SW 1271 (cell line): ENCODE data around the gene SERPINB10.

Experiments
- DNase-seq, 2 experiments: peaks; one replicate each; lab custom pipeline; 2025; lab: John Stamatoyannopoulos, UW

The SERPINB10 gene

DNA sequence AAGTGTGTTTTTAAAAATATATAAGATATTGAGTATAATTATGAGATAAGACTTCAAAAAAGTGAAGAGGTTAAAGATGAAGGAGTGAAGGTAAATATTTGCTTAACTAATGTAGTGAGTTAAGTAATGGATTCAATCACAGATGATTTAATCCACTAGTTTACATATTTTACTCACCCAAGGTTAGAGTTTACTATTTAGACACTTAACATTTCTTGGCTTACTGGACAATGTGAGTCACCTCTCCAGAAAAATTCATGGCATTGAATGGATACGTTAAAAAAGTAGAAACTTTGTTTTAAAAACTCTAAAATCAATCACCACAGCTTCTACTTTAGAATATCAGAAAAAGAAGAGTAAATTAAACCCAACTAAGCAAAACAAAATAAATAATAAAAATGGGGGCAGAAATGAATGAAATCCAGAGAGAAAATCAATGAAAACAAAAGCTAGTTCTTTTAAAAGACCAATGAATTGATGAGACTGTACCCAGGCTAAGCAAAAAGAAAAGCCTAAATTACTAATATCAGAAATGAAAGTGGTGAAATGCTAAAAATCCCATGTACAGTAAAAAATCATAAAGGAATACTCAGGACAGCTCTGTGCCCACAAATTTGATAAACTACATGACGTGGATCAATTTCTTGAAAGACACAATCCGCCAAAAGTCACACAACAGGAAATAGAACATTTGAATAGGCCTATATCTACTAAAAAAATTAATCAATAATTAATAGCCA is 39.5 kb downstream of the SERPINB10 start:
- DNase-seq: no peak

DNA sequence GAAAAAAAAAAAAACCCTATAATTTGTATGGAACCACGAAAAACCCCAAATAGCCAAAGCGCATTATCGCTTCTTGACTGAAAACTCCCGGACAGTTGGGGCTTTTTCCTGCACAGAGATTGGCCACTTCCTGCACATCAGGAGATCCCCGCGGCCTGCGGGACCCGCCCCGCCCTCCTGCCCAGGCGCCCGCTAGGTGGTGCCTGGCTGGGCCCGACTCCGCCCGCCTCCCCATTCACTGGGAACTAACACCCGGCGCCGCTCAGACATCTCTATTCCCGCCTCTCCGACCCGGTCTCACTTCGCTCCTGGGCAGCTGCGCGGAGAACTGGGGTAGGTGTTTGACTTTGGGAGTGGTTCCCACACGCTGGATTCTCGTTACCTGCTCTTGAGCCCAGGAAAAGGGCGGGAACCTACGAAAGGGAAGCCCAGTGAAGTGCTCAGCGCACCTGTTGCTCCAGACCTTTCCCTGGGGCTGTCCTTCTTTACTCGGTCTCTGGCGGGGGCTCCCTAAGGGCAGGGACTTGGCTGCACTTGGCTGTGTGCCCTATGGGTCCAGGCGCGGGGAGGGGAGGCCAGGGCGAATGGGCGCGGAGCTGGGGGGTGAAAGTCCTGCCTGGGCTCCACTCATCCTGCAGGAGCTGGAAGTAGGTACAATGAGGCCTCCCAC is 41.4 kb downstream of the SERPINB10 start, which contains the start of gene HMSD:
Gene HMSD, plus strand, starts transcription at position 234 of the 670 bp plus-strand sequence. CDS start 4,155 bp downstream, outside the sequence.
- no peak for DNase-seq

DNA sequence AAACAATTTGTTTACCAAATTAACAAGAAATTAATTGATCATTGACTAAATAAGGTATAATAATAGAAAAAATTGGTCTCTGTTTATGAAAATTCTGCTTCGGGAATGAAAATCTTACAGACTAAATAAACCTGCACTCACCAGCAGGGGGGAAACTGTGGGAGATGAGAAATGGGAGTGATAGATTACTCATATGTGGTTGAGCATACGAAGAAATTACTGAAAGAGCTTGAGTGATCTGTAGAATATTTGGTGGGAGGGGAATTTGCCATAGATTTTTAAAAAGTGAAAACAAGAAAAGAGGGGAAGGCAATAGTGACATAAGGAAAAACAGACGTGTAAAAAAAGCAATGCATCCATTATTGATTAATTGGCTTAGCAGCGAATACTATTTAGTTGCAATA is 43.5 kb downstream of the SERPINB10 start:
- DNase-seq: no peak

DNA sequence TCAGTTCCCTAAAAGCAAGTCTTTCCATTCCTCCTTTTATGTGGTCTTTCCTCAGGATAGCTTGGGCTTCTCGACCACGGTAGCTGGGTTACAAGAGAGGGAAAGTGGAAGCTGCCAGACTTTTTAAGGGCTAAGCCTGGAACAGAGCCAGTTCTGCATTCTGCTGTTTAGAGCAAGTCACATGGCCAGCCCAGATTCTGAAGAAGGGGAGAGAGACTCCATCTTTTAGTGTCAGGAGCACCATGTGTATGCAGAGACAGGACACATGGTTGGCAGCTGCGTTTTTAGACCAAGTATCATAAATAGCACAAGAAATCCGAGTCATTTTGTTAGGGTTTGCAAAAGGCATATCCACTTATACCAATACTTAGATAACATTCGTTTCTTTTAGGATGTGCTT is 46.1 kb downstream of the SERPINB10 start:
- DNase-seq: no peak

DNA sequence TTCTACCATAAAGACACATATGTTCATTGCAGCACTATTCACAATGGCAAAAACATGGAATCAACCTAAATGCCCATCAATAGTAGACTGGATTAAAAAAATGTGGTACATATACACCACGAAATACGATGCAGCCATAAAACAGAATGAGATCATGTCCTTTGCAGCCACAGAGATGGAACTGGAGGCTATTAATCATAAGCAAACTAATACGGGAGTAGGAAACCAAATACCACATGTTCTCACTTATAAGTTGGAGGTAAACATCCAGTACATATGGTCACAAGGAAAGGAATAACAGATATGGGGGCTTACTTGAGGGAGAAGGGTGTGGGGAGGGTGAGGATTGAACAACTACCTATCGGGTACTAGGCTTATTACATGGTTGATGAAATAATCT is 49.0 kb downstream of the SERPINB10 start:
- no peak for DNase-seq

DNA sequence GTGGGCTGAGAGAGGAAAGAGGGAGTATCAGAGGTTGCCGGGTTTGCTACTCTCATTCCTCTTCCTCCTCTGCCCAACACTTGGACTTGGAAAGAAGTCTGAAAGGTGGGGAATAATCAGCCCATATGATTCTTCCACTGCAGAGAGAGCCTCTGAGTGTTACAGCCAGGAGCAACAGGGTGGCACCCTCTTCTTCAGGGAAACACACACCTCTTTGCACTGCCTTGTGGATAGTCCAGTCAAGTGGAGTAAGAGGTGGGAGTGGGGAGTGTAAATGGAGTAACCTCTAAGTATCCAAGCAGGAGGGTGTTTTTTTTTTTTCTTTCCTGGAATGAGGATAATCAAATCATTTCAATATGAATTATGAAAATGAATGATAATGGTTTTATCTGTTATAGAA is 53.1 kb downstream of the SERPINB10 start:
- no peak for DNase-seq

DNA sequence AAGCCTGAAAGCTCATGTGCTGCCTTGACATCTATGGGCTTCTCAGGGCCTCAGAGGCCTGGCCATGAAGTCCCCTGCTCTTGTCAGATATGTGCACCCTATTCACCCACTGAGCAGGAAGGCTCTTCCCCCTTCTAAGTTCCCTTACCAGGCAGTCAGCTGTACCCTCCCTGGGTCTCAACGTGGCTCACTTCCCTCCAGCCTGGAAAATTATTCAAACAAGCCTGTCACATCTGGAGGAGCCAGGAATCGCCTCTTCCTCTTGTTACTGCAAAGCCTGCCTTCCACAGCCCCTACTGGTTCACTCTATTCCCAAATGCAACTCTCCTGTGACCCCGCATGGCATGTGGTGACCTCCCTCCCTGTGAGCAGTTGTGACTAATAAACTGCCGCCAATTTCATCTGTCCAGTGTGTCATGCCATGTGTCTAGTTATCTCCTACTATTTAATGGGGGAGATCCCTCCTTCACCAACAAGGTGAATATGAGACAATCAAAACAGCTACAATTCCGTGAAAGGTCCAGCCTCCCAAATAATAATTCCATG is 53.8 kb downstream of the SERPINB10 start:
- DNase-seq: no peak

DNA sequence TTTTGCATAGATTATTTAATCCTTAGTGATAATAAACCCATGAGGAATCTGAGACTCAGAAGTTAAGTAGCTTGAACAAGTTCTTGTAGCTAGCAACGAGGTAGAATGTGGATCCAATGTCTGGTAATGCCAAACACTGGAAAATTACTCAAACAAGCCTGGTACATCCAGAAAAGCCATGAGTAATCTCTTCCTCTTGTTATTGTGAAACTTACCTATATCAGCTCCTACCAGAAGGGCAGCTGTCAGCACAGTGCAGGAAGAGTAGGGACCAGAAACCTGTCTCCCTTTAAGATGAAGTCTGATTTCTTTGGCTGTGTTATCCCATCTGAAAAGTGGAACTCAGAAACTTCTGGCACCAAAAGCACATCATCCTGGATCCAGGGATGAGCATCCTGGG is 54.4 kb downstream of the SERPINB10 start:
- DNase-seq: no peak

DNA sequence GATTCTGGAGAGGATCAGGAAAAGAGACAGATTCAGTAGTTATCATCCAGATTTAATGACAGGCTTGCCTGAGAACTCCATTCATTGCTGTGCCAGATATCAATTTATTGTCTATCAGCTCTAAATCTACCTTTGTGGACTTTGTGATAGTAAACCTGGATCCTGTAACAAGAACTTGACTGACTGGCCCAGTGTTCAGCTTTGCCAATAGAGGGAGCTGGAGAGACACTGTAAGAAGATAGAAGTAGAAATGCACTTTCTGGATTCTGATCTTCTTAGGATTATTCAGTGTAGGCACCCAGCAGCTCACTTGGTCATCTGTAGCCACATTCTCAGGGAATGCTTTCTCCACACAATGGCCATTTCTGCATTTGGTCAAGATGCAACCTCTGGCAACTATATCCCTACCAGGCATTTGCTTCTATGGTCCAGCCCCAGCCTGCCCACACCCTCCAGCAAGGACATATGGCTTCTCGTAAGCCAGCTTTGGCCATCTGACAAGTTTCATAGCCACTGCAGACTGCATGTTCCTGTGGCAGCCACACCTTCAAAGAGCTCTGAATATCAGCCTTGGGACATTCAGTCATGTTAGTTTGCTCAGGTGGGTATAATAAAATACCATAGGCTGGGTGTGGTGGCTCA is 56.0 kb downstream of the SERPINB10 start:
- DNase-seq: peak in 1 of 2 experiments; percentile 68

DNA sequence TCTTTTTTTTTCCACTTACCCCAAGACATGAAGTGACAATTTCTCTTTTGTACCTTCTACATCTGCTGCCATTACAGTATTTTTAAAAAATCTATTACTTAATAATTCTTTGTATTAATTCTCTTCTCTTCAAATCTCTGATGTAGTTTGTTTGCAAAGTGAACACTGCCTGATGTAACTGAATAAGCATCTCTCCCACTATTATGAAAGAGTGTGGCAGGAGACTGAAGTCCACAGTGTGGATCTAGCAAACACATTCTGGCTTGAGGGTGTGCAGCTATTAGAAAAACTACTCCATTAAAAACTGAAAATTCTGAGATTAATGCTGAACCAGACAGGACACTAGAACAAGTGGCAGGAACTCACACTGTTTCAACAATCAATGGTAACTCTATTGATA is 57.1 kb downstream of the SERPINB10 start:
- no peak for DNase-seq

DNA sequence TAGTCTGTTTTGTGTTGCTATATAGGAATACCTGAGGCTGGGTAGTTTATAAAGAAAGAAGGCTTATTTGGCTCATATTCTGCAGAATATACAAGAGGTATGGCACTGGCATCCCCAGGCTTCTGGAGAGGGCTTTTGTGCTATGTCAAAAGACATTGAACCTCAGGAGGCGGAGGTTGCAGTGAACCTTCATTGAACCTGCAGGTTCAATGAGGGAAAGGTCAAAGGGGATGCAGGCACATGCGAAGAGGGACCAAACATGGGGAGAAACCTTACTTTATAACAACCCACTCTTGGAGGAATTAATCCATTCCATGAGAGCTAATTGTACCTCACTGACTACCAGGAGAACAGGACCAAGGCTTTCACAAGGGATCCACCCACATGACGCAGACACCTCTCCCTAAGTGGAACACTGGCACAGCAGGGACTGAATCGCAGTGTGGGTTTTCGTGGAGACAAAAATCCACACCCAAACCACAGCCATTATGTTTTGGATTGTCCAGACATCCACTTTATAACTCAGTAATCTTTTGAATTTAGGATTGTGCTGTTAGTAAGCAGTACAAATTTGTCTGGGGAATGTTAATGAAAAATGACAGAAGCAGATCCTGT is 58.1 kb downstream of the SERPINB10 start:
- no peak for DNase-seq

DNA sequence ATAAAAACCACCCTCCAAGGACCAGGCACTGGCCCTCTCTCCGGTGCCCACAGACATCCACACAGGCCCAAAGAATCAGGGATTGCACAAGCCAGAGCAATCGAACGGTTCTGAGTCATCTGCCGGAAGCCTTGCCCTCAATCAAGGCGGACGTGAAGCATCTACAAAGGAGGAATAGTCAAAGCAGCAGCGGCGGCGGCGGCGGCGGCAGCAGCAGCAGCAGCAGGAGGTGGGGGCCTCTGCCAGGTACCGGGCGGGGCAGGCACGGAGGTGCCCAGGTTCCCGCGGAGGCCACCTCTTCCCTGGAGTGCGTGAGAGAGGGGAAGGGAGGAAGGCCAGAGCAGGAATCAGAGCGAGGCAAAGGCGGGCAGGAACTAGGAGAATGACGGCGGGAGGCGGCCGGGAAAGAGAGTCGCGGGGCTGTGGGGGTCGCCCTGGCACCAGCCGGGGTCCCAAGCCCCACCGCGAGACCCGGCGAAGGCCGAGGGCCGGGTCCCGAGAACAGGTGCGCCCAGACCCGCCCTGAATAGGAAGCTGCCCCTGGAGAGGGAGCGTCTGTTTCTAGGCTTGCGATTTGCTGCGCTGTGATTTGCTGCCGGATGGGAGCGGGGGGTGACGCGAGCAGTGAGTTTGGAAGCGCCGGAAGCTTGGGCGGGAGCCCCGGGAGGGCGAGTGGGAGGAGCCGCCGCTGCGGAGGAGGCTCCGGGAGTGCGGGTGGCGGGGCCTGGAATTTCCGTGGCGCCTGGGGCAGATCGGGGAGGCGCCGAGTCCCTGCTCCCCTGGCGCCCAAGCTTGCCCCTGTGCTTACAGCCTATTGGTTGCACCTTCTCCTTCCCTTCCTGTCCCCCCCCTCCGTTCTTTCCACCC is 62.4 kb downstream of the SERPINB10 start, which contains the start of gene SERPINB8:
Gene SERPINB8, plus strand, starts transcription at position 140 of the 867 bp plus-strand sequence. CDS start 8,228 bp downstream, outside the sequence.
- peak; percentile 71 to 85 for DNase-seq

DNA sequence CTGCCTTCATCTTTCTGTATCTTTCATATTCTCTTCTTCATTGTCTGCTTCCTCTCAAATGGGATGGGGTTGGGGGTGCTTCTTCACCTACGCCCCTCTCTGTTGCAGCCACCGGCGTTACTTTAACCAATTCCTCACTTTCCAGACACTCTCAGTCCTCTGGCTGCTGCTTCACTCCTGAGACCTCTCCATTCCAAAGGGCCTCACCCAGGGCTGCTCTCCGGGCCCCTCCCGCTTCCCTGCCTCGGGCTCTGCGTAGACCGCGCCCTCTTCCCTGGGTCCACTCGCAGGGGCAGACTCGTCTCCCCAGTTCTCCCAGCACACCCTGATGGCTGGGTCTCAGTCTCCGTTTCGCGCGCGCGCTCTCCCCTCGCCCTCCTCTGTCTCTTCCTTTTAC is 63.0 kb downstream of the SERPINB10 start:
- DNase-seq: peak in 1 of 2 experiments; percentile 53

DNA sequence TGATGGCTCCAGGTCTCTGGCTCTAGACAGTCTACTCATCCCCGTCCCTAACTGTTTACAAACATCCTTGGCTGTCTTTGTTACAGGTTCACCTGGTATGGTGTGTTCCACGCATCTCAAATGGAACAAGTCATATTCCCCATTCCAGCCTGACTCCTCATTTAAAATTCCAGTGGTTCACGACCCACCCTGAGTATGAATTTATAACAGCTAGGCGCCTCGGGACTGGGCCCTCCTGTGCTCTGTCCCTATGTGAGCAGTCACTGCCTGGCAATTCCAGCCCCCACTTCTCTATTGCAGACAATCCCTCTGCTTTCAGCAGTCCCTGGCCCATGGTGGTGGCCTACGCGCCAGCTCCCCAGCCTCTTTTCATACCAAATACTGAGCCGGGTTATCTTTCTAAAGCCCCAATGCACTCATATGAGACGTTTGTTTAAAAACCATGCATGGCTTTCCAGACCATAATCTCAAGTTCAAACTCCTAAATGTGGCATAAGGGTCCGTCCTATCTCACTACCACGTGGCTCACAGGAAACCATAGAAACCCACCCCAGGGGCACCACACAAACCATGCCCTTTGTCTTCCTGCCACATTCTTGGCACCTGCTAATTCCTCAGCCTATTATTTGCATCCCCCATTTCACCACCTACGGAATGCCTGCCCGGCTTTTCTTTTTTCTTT is 63.7 kb downstream of the SERPINB10 start:
- no peak for DNase-seq

DNA sequence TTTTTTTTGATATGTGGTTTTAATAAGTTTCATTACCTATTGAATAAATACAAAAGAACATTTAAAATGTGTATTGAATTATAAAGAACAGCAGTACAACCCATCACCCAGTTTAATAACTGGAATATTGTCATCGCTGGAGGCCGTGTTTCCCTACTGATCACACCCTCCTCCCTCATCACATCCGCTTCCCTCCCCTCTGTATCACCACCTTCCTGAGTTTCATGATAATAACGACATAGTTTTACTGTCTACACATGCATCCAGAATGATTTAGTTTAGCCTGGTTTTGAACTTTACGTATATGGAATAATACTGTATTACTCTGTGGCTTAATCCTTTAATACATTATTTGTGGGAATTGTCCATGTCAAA is 64.2 kb downstream of the SERPINB10 start:
- no peak for DNase-seq

DNA sequence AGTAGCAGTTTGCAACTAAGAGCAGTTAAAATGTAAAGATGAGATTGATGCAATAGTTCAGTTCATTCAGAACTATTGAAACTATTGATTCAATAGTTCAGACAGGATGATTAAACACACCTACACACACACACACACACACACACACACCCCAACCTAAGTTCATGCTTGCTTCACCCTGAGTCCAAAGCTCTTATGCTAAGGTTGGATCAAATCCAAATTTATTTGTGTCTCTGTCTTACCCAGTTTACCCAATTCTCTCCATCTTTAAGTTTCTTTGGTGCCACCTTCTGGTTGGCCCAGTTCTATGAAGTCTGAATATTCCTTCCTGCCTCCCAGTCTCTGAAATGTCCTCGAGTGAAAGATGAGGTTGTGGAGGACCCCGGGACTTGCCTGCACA is 67.2 kb downstream of the SERPINB10 start:
- DNase-seq: peak in 1 of 2 experiments; percentile 30

DNA sequence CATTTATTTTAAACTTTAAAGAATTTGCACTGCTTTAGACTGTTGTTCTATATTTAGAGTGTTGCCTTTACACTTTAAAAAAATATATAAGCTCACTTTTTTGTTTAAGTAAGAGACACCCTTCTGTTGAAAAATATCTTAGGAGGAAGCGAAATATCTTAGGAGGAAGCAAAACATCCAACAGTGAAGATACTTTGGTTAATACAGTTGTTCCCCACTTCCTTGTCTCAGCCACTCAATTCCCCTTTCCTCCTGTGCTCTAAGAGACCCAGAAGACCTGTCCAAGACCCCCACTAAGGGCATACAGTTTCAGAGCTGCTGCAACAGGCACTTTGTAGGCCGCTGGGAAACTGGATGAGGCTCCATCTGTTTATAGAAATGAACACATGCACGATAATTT is 67.9 kb downstream of the SERPINB10 start:
- DNase-seq: no peak

DNA sequence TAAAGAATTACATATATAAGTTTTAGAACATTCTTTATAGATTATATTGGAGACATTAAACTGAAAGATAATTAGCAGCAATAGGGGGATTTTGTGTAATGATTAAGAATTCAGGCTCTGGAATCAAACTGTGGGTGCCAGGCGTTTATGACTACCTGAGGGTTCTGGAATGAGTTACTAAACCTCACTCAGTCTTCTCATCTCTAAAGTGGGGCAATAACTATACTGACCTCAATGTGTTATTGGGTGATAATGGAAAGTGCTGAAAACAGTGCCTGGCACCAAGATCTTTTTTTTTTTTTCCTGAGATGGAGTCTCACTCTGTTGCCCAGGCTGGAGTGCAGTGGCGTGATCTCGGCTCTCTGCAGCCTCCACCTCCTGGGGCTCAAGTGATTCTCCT is 69.3 kb downstream of the SERPINB10 start:
- DNase-seq: no peak

DNA sequence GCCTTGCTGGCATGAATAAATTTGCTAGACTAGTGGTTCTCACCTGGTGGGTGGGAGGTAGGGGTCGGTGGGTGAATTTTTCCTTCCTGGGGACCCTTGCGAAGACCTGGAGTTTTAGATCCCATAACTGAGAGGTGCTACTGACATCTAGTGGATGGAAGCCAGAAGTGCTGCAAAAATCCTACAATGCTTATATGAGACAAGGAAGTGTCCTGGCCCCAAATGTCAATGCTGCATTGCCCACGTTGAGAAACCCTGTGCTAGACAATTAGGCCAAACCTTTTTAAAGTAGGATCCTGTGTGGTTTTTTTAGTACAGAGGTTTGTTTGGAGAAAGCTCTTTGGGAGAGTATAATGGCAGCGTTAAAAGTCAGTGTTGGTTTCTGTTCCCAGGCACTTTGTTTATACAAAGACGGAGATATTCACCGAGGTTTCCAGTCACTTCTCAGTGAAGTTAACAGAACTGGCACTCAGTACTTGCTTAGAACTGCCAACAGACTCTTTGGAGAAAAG is 71.7 kb downstream of the SERPINB10 start:
- DNase-seq: peak in 1 of 2 experiments; percentile 15

DNA sequence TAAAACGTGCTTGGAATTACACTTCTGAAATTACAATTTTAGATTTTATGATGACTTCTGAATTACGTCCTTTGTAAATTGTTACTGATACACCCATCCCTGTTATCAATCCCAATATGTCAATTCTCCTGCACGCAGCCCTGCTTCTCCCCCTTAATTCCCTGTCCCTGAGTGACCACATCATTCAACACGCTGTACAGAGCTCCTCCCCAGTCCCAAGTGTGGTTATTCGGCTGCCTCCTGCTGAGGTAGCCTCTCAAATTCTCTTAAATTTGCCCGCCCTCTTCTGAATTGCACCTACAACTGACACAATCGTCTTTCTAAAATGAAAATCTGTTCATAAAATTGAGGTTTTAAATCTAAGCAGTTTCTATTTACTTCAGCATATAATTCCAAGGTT is 72.3 kb downstream of the SERPINB10 start:
- DNase-seq: no peak
